Esophagus muscularis mucosa (tissue), 4 donors: ENCODE measurements around the gene NCOR2. TPM values are rescaled to one million over a fixed set of nuclear protein-coding genes. Genes with fewer than 3 reads are reported as not detected.

ENCODE experiments used
- DNase-seq: peaks from one replicate; pipeline ENCODE4 v3.0.0-alpha.2; 2017; ENCODE audit errors: extremely low spot score
- H3K27ac ChIP-seq, 4 donors: fragments of 200-600 bp; sonication (generic); replicated peaks in 1 of 4; 1 replicate in 3 of 4; 2 replicates in 1 of 4; pipeline ENCODE4 v1.5.1; 2016 to 2019; ENCODE audit warnings: mild to moderate bottlenecking in 1 of 4
- H3K27me3 ChIP-seq, 4 donors: fragments of 200-600 bp; sonication (generic); one replicate each; pipeline versions ENCODE4 v1.5.1 to v1.6.0; 2016 to 2019
- H3K36me3 ChIP-seq, 4 donors: fragments of 200-600 bp; sonication (generic); one replicate each; pipeline ENCODE4 v1.5.1; 2016 to 2019
- H3K4me1 ChIP-seq, 4 donors: fragments of 200-600 bp; sonication (generic); one replicate each; pipeline ENCODE4 v1.5.1; 2016 to 2019
- H3K4me3 ChIP-seq, 4 donors: fragments of 200-600 bp; sonication (generic); 1 replicate in 2 of 4; 2 replicates in 2 of 4; pipeline ENCODE4 v1.5.1; 2016 to 2019; ENCODE audit warnings: mild to moderate bottlenecking in 4 of 4, moderate library complexity in 1 of 4
- H3K9me3 ChIP-seq, 4 donors: fragments of 200-600 bp; sonication (generic); 1 replicate in 3 of 4; 2 replicates in 1 of 4; pipeline ENCODE4 v1.5.1; 2016 to 2019
- EP300 ChIP-seq: sonication (generic); formaldehyde crosslinking; IDR thresholded peaks from one replicate; pipeline ENCODE4 v1.6.1; 2017; ENCODE audit warnings: antibody characterized with exemption
- POLR2A ChIP-seq: fragments of 450-650 bp; IDR thresholded peaks from one replicate; pipeline ENCODE4 v1.6.1; 2017; ENCODE audit warnings: antibody characterized with exemption, moderate library complexity, mild to moderate bottlenecking, low read depth
- POLR2AphosphoS5 ChIP-seq, 2 donors: sonication (generic); formaldehyde crosslinking; IDR thresholded peaks; one replicate each; pipeline ENCODE4 v1.6.1; 2017; ENCODE audit warnings: antibody characterized with exemption in 2 of 2
- WGBS: methylation state at CpG from one replicate; pipeline ENCODE4 v1.1.5; 2018; 5-methylcytosine and 5-hydroxymethylcytosine counted together
- intact Hi-C: fragments of 100-400 bp; cut with DNase I; formaldehyde crosslinking; loops from one replicate; pipeline ENCODE4 v1.15.1; 2023
- total RNA-seq, 4 donors: library from RNA; depleted of rRNA; stranded (reverse); fragments of >200 nt; gene quantifications; one replicate each; pipeline versions ENCODE4 v1.1.0 to v1.2.1, GENCODE V29; 2016
- TF ChIP-seq, protein P1 (sequence below), 3 experiments: fragments of 200-600 bp in 2 of 3; fragments of 450-650 bp in 1 of 3; sonication (generic) in 2 of 3; IDR thresholded peaks; one replicate each; pipeline ENCODE4 v1.5.1; 2017 to 2019; ENCODE audit warnings: antibody characterized with exemption in 3 of 3, mild to moderate bottlenecking in 2 of 3, moderate library complexity in 1 of 3

The NCOR2 gene
- total RNA-seq, 4 donors from 2014 or later, result 107 to 188 (median 131) TPM

DNA sequence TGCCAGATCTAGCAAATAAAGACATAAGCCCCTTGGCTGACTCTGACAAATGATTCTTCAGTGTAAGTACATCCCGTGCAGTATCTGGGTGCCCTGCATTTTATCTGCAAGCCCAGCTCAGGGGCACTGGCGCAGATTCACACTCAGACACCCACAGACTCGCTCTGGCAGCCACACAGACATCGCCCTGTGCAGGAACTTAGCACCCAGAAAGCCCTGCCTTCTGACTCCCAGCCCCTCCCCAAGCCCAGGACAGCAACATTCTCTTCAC is 44.9 kb upstream of the NCOR2 start:
- intact Hi-C loops, result no loop called here

DNA sequence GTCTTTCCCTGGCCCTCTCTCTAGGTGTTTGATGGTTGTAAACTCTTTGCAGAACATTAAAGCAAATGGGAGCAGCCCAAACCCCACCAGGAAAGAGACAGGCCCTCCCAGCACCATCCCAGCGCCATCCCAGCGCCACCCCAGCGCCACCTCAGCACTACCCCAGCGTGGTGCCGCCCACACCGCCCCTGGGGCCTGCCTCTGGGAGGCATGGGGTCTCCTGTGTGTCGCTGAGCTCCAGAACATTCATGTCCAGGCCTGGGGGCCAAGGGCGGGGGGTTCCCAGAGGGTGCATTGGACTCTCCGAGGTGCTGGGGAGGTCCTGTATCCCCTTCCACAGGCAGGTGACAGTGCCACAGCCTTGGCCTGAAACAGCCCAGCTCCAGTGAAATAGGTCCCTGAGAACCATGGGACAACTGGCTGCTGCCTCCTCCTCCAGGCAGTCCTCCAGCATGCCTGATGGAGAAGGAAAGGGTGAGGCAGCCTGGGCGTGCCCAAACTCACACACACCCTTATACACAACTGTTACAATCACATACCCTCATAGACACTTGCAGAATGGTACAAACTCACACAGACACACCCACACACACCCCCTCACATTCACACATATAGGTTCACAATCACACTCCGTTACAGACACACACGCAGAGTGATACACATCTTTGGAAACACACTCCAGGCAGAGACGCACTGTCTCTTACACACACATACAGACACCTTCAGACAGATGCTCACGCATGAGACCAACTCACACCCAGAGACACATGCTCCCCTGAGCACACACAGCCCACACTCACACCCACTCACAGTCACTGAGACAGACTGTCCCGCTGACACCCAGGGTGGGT is 44.4 kb upstream of the NCOR2 start:
- no peak for DNase-seq
- Histone ChIP-seq H3K9me3 (no peaks in the 10 kb centered on the region), H3K36me3 (no peaks in the 10 kb centered on the region), H3K27ac (no peak overlapping the region), H3K27me3 (no peaks in the 10 kb centered on the region), H3K4me3 (no peak overlapping the region), H3K4me1 (peaks cover 16 to 36% (median 25%) of the 10 kb centered on the region in 4 donors)
- 92% methylated on average over 12 of the region's 15 CpGs for WGBS
- TF ChIP-seq, protein P1, sequence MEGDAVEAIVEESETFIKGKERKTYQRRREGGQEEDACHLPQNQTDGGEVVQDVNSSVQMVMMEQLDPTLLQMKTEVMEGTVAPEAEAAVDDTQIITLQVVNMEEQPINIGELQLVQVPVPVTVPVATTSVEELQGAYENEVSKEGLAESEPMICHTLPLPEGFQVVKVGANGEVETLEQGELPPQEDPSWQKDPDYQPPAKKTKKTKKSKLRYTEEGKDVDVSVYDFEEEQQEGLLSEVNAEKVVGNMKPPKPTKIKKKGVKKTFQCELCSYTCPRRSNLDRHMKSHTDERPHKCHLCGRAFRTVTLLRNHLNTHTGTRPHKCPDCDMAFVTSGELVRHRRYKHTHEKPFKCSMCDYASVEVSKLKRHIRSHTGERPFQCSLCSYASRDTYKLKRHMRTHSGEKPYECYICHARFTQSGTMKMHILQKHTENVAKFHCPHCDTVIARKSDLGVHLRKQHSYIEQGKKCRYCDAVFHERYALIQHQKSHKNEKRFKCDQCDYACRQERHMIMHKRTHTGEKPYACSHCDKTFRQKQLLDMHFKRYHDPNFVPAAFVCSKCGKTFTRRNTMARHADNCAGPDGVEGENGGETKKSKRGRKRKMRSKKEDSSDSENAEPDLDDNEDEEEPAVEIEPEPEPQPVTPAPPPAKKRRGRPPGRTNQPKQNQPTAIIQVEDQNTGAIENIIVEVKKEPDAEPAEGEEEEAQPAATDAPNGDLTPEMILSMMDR (IDR thresholded peaks at IDR 0.05), result no peak
- TF ChIP-seq POLR2A, result no peak
- no peak for TF ChIP-seq POLR2AphosphoS5 (IDR thresholded peaks at IDR 0.05)
- no peak for TF ChIP-seq EP300
- intact Hi-C loops, result no loop called here

More for the DNA sequence above, 44.9 kb upstream of the NCOR2 start:
- TF ChIP-seq POLR2AphosphoS5 (IDR thresholded peaks at IDR 0.05) (no peak), POLR2A (no peak), EP300 (no peak)
- TF ChIP-seq, protein P1 (IDR thresholded peaks at IDR 0.05), result no peak
- DNase-seq, result no peak
- no peaks in the 10 kb centered on the region for H3K36me3 ChIP-seq
- no peak overlapping the region for H3K27ac ChIP-seq
- H3K4me3 ChIP-seq, result no peak overlapping the region
- H3K27me3 ChIP-seq, result no peaks in the 10 kb centered on the region
- WGBS, result 100% methylated on average over 4 of the region's 4 CpGs
- H3K4me1 ChIP-seq, result peaks cover 16 to 36% (median 25%) of the 10 kb centered on the region in 4 donors
- H3K9me3 ChIP-seq, result no peaks in the 10 kb centered on the region

DNA sequence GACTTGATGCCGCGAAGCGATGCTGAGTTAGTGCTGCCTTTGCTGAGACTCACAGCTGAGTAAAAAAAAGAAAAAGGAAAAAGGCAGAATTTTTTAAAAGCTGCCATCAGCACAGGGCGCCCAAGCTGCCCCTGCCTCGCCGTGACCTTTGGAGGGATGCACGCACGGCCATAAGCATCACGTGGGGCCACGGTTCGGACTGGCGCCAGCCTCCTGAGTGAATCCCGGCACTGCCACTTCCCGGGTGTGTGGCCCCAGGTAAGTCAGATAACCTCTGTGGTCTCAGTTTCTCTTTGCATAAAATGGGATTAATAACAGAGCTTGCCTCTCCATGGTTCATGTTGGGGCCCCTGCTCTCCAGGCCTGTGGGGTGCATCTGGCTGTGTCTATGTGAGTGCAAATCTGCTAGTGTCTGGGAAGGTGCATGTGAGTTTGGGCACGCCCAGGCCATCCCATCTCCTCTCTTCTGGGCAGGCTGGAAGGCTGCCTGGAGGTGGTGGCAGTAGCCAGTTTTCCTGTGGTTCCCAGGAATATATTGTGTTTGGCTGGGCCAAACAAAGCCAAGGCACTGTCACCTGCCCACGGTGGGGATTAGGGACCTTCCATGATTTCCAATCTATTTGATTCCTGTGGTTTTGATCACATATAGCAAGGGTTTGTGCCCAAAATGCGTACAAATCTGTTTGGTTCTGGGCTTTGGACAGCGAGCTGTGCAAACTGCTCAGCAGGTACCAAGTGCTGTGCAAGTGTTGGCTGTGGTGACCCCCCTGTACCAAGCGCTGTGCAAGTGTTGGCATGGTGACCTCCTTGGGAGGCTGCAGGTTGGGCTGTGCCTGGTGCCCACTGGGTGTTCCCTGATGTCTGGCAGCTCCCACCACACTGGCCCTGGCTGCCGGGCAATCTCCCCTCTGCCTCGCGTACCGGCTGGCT is 43.5 kb upstream of the NCOR2 start:
- 88% methylated on average over 18 of the region's 23 CpGs for WGBS
- Histone ChIP-seq H3K27ac (no peak overlapping the region), H3K36me3 (no peaks in the 10 kb centered on the region), H3K4me1 (peaks cover 16 to 36% (median 25%) of the 10 kb centered on the region in 4 donors), H3K27me3 (no peaks in the 10 kb centered on the region), H3K4me3 (no peak overlapping the region), H3K9me3 (peaks cover 0 to 7% (median 0%) of the 10 kb centered on the region in 4 donors)
- intact Hi-C loops, result no loop called here
- no peak for DNase-seq
- TF ChIP-seq, protein P1 (IDR thresholded peaks at IDR 0.05), result no peak
- TF ChIP-seq POLR2A (no peak), EP300 (no peak), POLR2AphosphoS5 (IDR thresholded peaks at IDR 0.05) (no peak)

DNA sequence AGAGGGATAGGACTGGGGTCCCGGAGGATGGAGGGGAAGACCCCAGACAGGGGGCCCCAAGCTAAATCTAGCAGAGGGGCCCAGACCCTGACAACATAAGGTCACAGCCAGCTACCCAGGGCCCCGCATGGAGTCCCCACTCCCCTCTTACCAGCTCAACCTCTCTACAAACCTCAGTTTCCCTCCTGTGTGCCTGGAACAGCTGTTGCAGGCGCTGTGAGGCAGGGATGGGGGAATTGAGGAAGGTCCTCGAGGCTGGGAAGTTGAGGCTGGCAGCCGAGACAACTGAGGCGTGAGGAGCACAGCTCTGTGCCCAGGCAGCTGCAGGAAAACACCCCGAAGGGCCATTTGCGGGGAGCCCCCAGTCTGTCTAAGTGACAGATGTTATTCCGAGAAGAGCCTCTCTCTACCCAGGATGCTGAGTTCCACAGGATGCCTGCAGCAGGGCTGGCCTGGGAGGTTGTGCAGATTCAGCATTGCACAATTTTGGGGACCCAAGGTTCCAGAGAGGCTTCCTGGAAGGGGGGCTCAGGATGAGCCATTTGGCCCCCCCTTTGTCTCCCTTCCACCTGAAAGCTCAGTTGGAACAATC is 42.7 kb upstream of the NCOR2 start:
- DNase-seq, result no peak
- Histone ChIP-seq H3K4me3 (no peak overlapping the region), H3K36me3 (no peaks in the 10 kb centered on the region), H3K9me3 (peaks cover 0 to 7% (median 0%) of the 10 kb centered on the region in 4 donors), H3K27me3 (no peaks in the 10 kb centered on the region), H3K4me1 (peaks cover 16 to 36% (median 25%) of the 10 kb centered on the region in 4 donors), H3K27ac (no peak overlapping the region)
- TF ChIP-seq POLR2A (no peak), POLR2AphosphoS5 (IDR thresholded peaks at IDR 0.05) (no peak), EP300 (no peak)
- TF ChIP-seq, protein P1 (IDR thresholded peaks at IDR 0.05), result no peak
- intact Hi-C loops, result no loop called here
- 79% methylated on average over 6 of the region's 9 CpGs for WGBS
